ENCODE data around the gene PTOV1. TPM values are rescaled to one million over a fixed set of nuclear protein-coding genes. Genes with fewer than 3 reads are reported as not detected.

Gene PTOV1
- total and polyA plus RNA-seq, 2 of the 13 experiments (the other 11 are each of a cell fraction or from before 2014, with no cell fraction given), result 63.5 to 68.5 TPM

- TF ChIP-seq NR2F1 (CRISPR knock-in tag; IDR thresholded peaks at IDR 0.05) (no peak), ZNF292 (CRISPR knock-in tag; IDR thresholded peaks at IDR 0.05; ENCODE audit: borderline replicate concordance, low read depth) (no peak), GPN1 (CRISPR knock-in tag; IDR thresholded peaks at IDR 0.05; ENCODE audit: borderline replicate concordance) (no peak), REXO4 (CRISPR knock-in tag; IDR thresholded peaks at IDR 0.05; ENCODE audit: borderline replicate concordance) (no peak), DMTF1 (CRISPR knock-in tag; IDR thresholded peaks at IDR 0.05) (no peak), ZNF619 (CRISPR knock-in tag; IDR thresholded peaks at IDR 0.05) (no peak), TEAD3 (CRISPR knock-in tag; optimal IDR thresholded peaks at IDR 0.05; ENCODE audit: borderline replicate concordance) (no peak), HES4 (CRISPR knock-in tag; IDR thresholded peaks at IDR 0.05; ENCODE audit: borderline replicate concordance) (no peak), KLF16 (CRISPR knock-in tag; IDR thresholded peaks at IDR 0.05) (no peak), SRY (CRISPR knock-in tag; IDR thresholded peaks at IDR 0.05) (no peak), RFX3 (CRISPR knock-in tag; IDR thresholded peaks at IDR 0.05) (no peak), SP5 (CRISPR knock-in tag; IDR thresholded peaks at IDR 0.05; ENCODE audit: borderline replicate concordance, low read depth) (no peak), ZNF510 (CRISPR knock-in tag; IDR thresholded peaks at IDR 0.05; ENCODE audit: low read depth) (no peak)
- TF ChIP-seq, protein P1, sequence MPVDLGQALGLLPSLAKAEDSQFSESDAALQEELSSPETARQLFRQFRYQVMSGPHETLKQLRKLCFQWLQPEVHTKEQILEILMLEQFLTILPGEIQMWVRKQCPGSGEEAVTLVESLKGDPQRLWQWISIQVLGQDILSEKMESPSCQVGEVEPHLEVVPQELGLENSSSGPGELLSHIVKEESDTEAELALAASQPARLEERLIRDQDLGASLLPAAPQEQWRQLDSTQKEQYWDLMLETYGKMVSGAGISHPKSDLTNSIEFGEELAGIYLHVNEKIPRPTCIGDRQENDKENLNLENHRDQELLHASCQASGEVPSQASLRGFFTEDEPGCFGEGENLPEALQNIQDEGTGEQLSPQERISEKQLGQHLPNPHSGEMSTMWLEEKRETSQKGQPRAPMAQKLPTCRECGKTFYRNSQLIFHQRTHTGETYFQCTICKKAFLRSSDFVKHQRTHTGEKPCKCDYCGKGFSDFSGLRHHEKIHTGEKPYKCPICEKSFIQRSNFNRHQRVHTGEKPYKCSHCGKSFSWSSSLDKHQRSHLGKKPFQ (CRISPR knock-in tag; IDR thresholded peaks at IDR 0.05; ENCODE audit: insufficient replicate concordance), result no peak
- TF ChIP-seq, protein P2, sequence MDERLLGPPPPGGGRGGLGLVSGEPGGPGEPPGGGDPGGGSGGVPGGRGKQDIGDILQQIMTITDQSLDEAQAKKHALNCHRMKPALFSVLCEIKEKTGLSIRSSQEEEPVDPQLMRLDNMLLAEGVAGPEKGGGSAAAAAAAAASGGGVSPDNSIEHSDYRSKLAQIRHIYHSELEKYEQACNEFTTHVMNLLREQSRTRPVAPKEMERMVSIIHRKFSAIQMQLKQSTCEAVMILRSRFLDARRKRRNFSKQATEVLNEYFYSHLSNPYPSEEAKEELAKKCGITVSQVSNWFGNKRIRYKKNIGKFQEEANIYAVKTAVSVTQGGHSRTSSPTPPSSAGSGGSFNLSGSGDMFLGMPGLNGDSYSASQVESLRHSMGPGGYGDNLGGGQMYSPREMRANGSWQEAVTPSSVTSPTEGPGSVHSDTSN (CRISPR knock-in tag; IDR thresholded peaks at IDR 0.05), result no peak
- TF ChIP-seq, protein P3, sequence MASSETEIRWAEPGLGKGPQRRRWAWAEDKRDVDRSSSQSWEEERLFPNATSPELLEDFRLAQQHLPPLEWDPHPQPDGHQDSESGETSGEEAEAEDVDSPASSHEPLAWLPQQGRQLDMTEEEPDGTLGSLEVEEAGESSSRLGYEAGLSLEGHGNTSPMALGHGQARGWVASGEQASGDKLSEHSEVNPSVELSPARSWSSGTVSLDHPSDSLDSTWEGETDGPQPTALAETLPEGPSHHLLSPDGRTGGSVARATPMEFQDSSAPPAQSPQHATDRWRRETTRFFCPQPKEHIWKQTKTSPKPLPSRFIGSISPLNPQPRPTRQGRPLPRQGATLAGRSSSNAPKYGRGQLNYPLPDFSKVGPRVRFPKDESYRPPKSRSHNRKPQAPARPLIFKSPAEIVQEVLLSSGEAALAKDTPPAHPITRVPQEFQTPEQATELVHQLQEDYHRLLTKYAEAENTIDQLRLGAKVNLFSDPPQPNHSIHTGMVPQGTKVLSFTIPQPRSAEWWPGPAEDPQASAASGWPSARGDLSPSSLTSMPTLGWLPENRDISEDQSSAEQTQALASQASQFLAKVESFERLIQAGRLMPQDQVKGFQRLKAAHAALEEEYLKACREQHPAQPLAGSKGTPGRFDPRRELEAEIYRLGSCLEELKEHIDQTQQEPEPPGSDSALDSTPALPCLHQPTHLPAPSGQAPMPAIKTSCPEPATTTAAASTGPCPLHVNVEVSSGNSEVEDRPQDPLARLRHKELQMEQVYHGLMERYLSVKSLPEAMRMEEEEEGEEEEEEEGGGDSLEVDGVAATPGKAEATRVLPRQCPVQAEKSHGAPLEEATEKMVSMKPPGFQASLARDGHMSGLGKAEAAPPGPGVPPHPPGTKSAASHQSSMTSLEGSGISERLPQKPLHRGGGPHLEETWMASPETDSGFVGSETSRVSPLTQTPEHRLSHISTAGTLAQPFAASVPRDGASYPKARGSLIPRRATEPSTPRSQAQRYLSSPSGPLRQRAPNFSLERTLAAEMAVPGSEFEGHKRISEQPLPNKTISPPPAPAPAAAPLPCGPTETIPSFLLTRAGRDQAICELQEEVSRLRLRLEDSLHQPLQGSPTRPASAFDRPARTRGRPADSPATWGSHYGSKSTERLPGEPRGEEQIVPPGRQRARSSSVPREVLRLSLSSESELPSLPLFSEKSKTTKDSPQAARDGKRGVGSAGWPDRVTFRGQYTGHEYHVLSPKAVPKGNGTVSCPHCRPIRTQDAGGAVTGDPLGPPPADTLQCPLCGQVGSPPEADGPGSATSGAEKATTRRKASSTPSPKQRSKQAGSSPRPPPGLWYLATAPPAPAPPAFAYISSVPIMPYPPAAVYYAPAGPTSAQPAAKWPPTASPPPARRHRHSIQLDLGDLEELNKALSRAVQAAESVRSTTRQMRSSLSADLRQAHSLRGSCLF (CRISPR knock-in tag; IDR thresholded peaks at IDR 0.05; ENCODE audit: borderline replicate concordance), result no peak
- Histone ChIP-seq H3K9me3 (ENCODE audit: low read length) (no peaks in the 10 kb centered on the region), H3K27ac (ENCODE audit: extremely low read length, insufficient read depth, low read length) (no peak overlapping the region), H3K27me3 (ENCODE audit: control insufficient read depth in 1 of 2, insufficient read depth in 2 of 2, low read length in 2 of 2) (no peaks in the 10 kb centered on the region), H3K4me3 (replicated peaks in 1 of 3; ENCODE audit: insufficient read depth in 1 of 3, low read depth in 2 of 3, low read length in 3 of 3) (no peak overlapping the region), H3K4me2 (ENCODE audit: low read depth, low read length) (no peak overlapping the region), H3K4me1 (ENCODE audit: insufficient read depth, low read length) (no peaks in the 10 kb centered on the region), H3K36me3 (replicated peaks in 1 of 2; ENCODE audit: control insufficient read depth in 1 of 2, insufficient read depth in 2 of 2, low read length in 2 of 2) (peaks cover 8 to 29% of the 10 kb centered on the region in 2 experiments; a peak in 4 of 5 replicates), H3K79me2 (ENCODE audit: insufficient read depth, low read length) (no peaks in the 10 kb centered on the region), H3K9ac (ENCODE audit: insufficient read depth, low read depth, low read length) (no peak overlapping the region), H4K20me1 (ENCODE audit: insufficient read depth, low read length) (no peaks in the 10 kb centered on the region), H2AFZ (ENCODE audit: low read length) (no peak overlapping the region)
- ATAC-seq (no peak), FAIRE-seq (no peak), DNase-seq (ENCODE audit: low spot score) (no peak)
- ChIA-PET POLR2A (no interaction called here), CTCF (ENCODE audit: low intra/inter-chr PET ratio, low total read pairs) (no interaction called here)
- 98% methylated on average over 6 of the region's 6 CpGs for WGBS (ENCODE audit: low lambda C conversion rate)
- in situ Hi-C loops (cut with HindIII; ENCODE audit: extremely low pct_ligation_motif_present, low pct_unique_long_range_greater_than_20kb), result no loop called here
- intact Hi-C loops (cut with micrococcal nuclease; ENCODE audit: unreplicated experiment), result no loop called here
- no TSS peak for BruUV-seq (replicated peaks)
Measured at GRCh38 chr19:49803529-49803856, 47.5 kb upstream of the PTOV1 start.

Data from HepG2 (cell line).